Measurements from ENCODE around the gene TCF19. TPM values are rescaled to one million over a fixed set of nuclear protein-coding genes. Genes with fewer than 3 reads are reported as not detected.

TCF19 gene
- total RNA-seq, 6 donors from 2014 or later, result 4.2 to 10.0 (median 5.3) TPM

DNA sequence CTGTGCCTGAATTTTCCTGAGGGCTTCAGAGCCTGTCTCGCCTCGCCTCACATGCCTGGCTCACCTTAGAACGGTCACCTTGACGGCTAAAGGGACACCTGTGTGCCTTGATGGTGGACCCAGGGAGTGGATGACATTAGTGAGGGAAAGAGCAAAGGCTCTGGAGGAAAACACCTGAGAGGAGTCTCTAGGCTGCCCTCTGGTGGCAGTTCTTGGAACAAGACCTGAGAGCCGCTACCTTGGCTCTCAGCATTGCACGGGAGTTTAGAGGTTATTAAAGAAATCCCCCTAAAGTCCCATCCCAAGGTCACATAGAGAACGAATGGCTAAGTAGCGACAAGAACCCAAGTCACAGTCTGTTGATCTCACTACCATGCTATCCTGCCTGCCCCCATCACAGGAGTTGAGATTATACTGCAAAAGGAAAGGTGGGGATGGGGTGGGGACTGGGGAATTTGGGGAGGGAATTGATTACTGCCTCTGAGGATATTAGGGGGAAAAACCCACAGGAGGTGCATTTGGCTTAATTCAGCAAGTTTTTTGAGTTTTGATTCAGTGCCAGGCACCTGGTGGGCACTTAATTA lies 30.2 kb upstream of the TCF19 start:
- peak; percentile 53 to 63 for ATAC-seq (ENCODE audit: low FRiP score in 2 of 2)
- Histone ChIP-seq H3K9me3 (no peaks in the 10 kb centered on the region), H3K4me1 (peaks cover 1 to 13% (median 7%) of the 10 kb centered on the region in 4 donors), H3K36me3 (no peaks in the 10 kb centered on the region), H3K4me3 (no peak overlapping the region), H3K27ac (no peak overlapping the region), H3K27me3 (no peaks in the 10 kb centered on the region)
- DNase-seq, result peak in 1 of 2 donors; percentile 68
- TF ChIP-seq CTCF (IDR thresholded peaks at IDR 0.05) (peak; percentile 60 to 89 (median 68)), EP300 (IDR thresholded peaks at IDR 0.05) (no peak)
- 5 to 8% methylated on average over 8 of the region's 8 CpGs for WGBS, 2 donors

- TF ChIP-seq CTCF (IDR thresholded peaks at IDR 0.05) (no peak), EP300 (IDR thresholded peaks at IDR 0.05) (no peak), POLR2AphosphoS5 (IDR thresholded peaks at IDR 0.05) (no peak), POLR2A (IDR thresholded peaks at IDR 0.05) (no peak)
- Histone ChIP-seq H3K4me1 (peaks cover 0 to 13% (median 6%) of the 10 kb centered on the region in 4 donors), H3K36me3 (no peaks in the 10 kb centered on the region), H3K4me3 (no peak overlapping the region), H3K9me3 (no peaks in the 10 kb centered on the region), H3K27ac (no peak overlapping the region), H3K27me3 (no peaks in the 10 kb centered on the region)
- DNase-seq, result no peak
- ATAC-seq (ENCODE audit: low FRiP score in 2 of 2), result no peak
- 48 to 67% methylated on average over 4 of the region's 4 CpGs for WGBS, 2 donors
Observed at GRCh38 chr6:31129130-31129529, 29.3 kb upstream of the TCF19 start.

DNA sequence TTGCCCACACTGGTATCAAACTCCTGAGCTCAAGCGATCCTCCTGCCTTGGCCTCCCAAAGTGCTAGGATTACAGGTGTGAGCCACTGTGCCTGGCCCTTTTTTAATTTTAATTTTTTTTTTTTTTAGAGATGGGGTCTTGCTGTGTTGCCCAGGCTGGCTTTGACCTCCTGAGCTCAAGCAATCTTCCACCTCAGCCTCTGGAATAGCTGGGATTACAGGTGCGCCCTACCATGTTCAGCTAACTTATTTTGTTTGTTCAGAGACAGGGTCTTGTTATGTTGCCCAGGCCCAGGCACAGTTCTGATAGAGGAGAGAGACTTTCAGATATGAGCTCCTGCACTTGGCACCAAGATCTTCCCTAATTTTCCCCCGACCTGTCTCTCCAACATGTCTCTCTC lies 27.6 kb upstream of the TCF19 start:
- no peaks in the 10 kb centered on the region for H3K27me3 ChIP-seq
- 92 to 95% methylated on average over 3 of the region's 3 CpGs for WGBS, 2 donors
- peaks cover 0 to 4% (median 0%) of the 10 kb centered on the region in 4 donors for H3K4me1 ChIP-seq
- no peak overlapping the region for H3K27ac ChIP-seq
- TF ChIP-seq POLR2A (IDR thresholded peaks at IDR 0.05) (no peak), EP300 (IDR thresholded peaks at IDR 0.05) (no peak), POLR2AphosphoS5 (IDR thresholded peaks at IDR 0.05) (no peak), CTCF (IDR thresholded peaks at IDR 0.05) (no peak)
- no peak for ATAC-seq (ENCODE audit: low FRiP score in 2 of 2)
- no peaks in the 10 kb centered on the region for H3K36me3 ChIP-seq
- no peak overlapping the region for H3K4me3 ChIP-seq
- DNase-seq, result no peak
- no peaks in the 10 kb centered on the region for H3K9me3 ChIP-seq

- 89% methylated on average over 3 of the region's 3 CpGs for WGBS, 2 donors
- H3K4me3 ChIP-seq, result no peak overlapping the region
- H3K4me1 ChIP-seq, result peaks cover 0 to 3% (median 0%) of the 10 kb centered on the region in 4 donors
- H3K9me3 ChIP-seq, result no peaks in the 10 kb centered on the region
- H3K27me3 ChIP-seq, result no peaks in the 10 kb centered on the region
- H3K27ac ChIP-seq, result no peak overlapping the region
- H3K36me3 ChIP-seq, result no peaks in the 10 kb centered on the region
- ATAC-seq (ENCODE audit: low FRiP score in 2 of 2) (no peak), DNase-seq (no peak)
- no peak for TF ChIP-seq EP300 (IDR thresholded peaks at IDR 0.05)
- TF ChIP-seq POLR2AphosphoS5 (IDR thresholded peaks at IDR 0.05), result no peak
Observed at GRCh38 chr6:31131595-31131994, 26.8 kb upstream of the TCF19 start.

- no peak for DNase-seq
- Histone ChIP-seq H3K4me3 (no peak overlapping the region), H3K4me1 (peaks cover 3 to 7% (median 5%) of the 10 kb centered on the region in 4 donors), H3K9me3 (no peaks in the 10 kb centered on the region), H3K27ac (no peak overlapping the region), H3K36me3 (no peaks in the 10 kb centered on the region), H3K27me3 (no peaks in the 10 kb centered on the region)
- no peak for ATAC-seq (ENCODE audit: low FRiP score in 2 of 2)
- TF ChIP-seq EP300 (IDR thresholded peaks at IDR 0.05), result no peak
- TF ChIP-seq CTCF (IDR thresholded peaks at IDR 0.05), result no peak
- TF ChIP-seq POLR2A (IDR thresholded peaks at IDR 0.05), result no peak
- TF ChIP-seq POLR2AphosphoS5 (IDR thresholded peaks at IDR 0.05), result no peak
- 69 to 71% methylated on average over 6 of the region's 6 CpGs for WGBS, 2 donors
Observed at GRCh38 chr6:31132806-31133205, 25.6 kb upstream of the TCF19 start.

Measured in upper lobe of left lung (tissue), 6 donors.